ENCODE results near the gene ETV3L.

GRCh38 chr1:157132111-157132510 is 32.5 kb upstream of the ETV3L start:
- TF ChIP-seq POLR2A (IDR thresholded peaks at IDR 0.05) (no peak), CTCF (IDR thresholded peaks at IDR 0.05) (no peak)
